A673 (cell line): Measurements from ENCODE around the gene PLCL1.

Source experiments
- CTCF ChIP-seq: fragments of 300-800, 200-600 bp; sonication (generic); conservative IDR thresholded peaks from 2 replicates; pipeline ENCODE4 v1.5.1; 2017; ENCODE audit warnings: low read depth, mild to moderate bottlenecking, antibody characterized with exemption, low read length, moderate library complexity, mixed read lengths
- EZH2 ChIP-seq: fragments of 200-600 bp; sonication (generic); IDR thresholded peaks from 2 replicates; pipeline ENCODE4 v1.6.1; 2017; ENCODE audit warnings: borderline replicate concordance, low read depth, mild to moderate bottlenecking, mixed read lengths, antibody characterized with exemption, low read length; ENCODE audit not compliant: poor library complexity, severe bottlenecking

GRCh38 chr2:197913084-197913483 lies 108.7 kb downstream of the PLCL1 start:
- TF ChIP-seq CTCF, result no peak
- no peak for TF ChIP-seq EZH2
